Testis (tissue), 2 donors: ENCODE results near the gene IFFO2.

Experiments used
- POLR2A ChIP-seq: fragments of 450-650 bp; IDR thresholded peaks from one replicate; pipeline ENCODE4 v1.6.1; 2017; ENCODE audit warnings: antibody characterized with exemption, mild to moderate bottlenecking, moderate library complexity
- TF ChIP-seq, protein P1 (sequence below), 3 experiments: fragments of 450-650 bp in 2 of 3; fragments of 200-600 bp in 1 of 3; sonication (generic) in 1 of 3; IDR thresholded peaks; one replicate each; pipeline ENCODE4 v1.5.1; 2016 to 2019; ENCODE audit warnings: antibody characterized with exemption in 3 of 3, mild to moderate bottlenecking in 2 of 3, moderate library complexity in 1 of 3

DNA sequence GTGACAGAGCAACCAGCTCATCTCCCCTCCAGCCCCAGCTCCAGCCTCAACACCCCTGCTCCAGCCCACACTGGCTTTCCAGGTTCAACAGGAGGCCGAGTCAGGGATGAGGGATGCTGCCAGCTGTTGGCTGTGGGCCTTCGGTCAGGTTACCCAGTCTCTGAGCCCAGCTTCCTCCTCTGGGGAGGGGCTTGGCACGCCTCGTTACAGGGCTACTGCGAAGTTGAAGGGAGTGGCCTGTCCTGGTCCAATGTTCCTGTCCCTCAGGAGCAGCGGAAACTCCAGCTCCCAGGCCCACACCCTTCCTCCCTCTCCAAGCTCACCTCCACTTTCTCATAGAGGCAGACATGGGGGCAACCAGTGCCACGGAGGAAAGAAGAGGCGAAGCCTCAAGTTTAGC, 81.9 kb downstream of the IFFO2 start:
- TF ChIP-seq, protein P1, sequence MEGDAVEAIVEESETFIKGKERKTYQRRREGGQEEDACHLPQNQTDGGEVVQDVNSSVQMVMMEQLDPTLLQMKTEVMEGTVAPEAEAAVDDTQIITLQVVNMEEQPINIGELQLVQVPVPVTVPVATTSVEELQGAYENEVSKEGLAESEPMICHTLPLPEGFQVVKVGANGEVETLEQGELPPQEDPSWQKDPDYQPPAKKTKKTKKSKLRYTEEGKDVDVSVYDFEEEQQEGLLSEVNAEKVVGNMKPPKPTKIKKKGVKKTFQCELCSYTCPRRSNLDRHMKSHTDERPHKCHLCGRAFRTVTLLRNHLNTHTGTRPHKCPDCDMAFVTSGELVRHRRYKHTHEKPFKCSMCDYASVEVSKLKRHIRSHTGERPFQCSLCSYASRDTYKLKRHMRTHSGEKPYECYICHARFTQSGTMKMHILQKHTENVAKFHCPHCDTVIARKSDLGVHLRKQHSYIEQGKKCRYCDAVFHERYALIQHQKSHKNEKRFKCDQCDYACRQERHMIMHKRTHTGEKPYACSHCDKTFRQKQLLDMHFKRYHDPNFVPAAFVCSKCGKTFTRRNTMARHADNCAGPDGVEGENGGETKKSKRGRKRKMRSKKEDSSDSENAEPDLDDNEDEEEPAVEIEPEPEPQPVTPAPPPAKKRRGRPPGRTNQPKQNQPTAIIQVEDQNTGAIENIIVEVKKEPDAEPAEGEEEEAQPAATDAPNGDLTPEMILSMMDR (IDR thresholded peaks at IDR 0.05): no peak
- TF ChIP-seq POLR2A: no peak
